GM12878 (cell line): ENCODE measurements around the gene ELANE. TPM values are rescaled to one million over a fixed set of nuclear protein-coding genes. Genes with fewer than 3 reads are reported as not detected.

Source experiments
- ATAC-seq: fragments of 200-7000 bp; cut with Tn5 transposase; 3 replicates; pipeline ENCODE4 v1.9.1; 2020; ENCODE audit warnings: mild to moderate bottlenecking, moderate library complexity
- BruUV-seq: library from RNA; stranded (reverse); fragments of 400-500 nt; replicated peaks from 2 replicates; lab custom pipeline; 2021; lab: Mats Ljungman, UMichigan
- CTCF ChIA-PET: fragments of 300-600 bp; sonication (Branson Sonifier 250); formaldehyde crosslinking; extraction: SDS; loops from one replicate; lab custom pipeline; 2021; ENCODE audit warnings: inconsistent platforms; lab: Yijun Ruan, JAX
- POLR2A ChIA-PET: fragments of 350-600 bp; formaldehyde crosslinking; extraction: SDS; loops from one replicate; lab custom pipeline; 2021; ENCODE audit warnings: inconsistent platforms; lab: Charles Lee
- RAD21 ChIA-PET: fragments of 300-600 bp; sonication (Branson Sonifier 250); formaldehyde crosslinking; loops from one replicate; lab custom pipeline; 2023; ENCODE audit warnings: antibody characterized with exemption; ENCODE audit not compliant: unreplicated experiment; lab: Charles Lee
- SMC1A ChIA-PET: fragments of 300-600 bp; sonication (Branson Sonifier 250); formaldehyde crosslinking; loops from one replicate; lab custom pipeline; 2023; ENCODE audit not compliant: unreplicated experiment, uncharacterized antibody; lab: Charles Lee
- DNase-seq: peaks from one replicate; pipeline ENCODE4 v3.0.0-alpha.2; 2011; ENCODE audit warnings: low read depth, low spot score
- FAIRE-seq: peaks from 3 replicates; lab custom pipeline; 2011; peaks lifted over from hg19 to GRCh38; lab: Jason Lieb, UNC
- H2AFZ ChIP-seq: 2 replicates; pipeline ENCODE4 v1.6.0; 2011; ENCODE audit warnings: low read depth, low read length, control low read depth; ENCODE audit not compliant: control insufficient read depth
- H3K27ac ChIP-seq: 2 replicates; pipeline ENCODE4 v1.5.1; 2011; ENCODE audit warnings: control low read depth; ENCODE audit not compliant: control insufficient read depth, insufficient read depth
- H3K27me3 ChIP-seq, 2 experiments: replicated peaks in 1 of 2; 2 replicates each; pipeline versions ENCODE4 v1.6.0 to v1.6.1; 2011; ENCODE audit warnings: low read length in 1 of 2; ENCODE audit not compliant: control insufficient read depth in 2 of 2, insufficient read depth in 2 of 2
- H3K36me3 ChIP-seq, 2 experiments: 2 replicates each; pipeline ENCODE4 v1.5.1; 2011; ENCODE audit warnings: low read length in 1 of 2; ENCODE audit not compliant: control insufficient read depth in 2 of 2, insufficient read depth in 2 of 2
- H3K4me1 ChIP-seq: 2 replicates; pipeline ENCODE4 v1.6.1; 2011; ENCODE audit warnings: mild to moderate bottlenecking, low read length, moderate library complexity, mixed read lengths; ENCODE audit not compliant: control insufficient read depth, insufficient read depth
- H3K4me2 ChIP-seq: 2 replicates; pipeline ENCODE4 v1.6.0; 2011; ENCODE audit warnings: control low read depth; ENCODE audit not compliant: control insufficient read depth, insufficient read depth
- H3K4me3 ChIP-seq: fragments of 200-600 bp; sonication (generic); 2 replicates; pipeline ENCODE4 v1.5.1; 2016
- H3K79me2 ChIP-seq: 2 replicates; pipeline ENCODE4 v1.6.0; 2011; ENCODE audit warnings: low read length; ENCODE audit not compliant: control insufficient read depth, insufficient read depth
- H3K9ac ChIP-seq: 2 replicates; pipeline ENCODE4 v1.8.0; 2011; ENCODE audit warnings: low read length, control low read depth, mixed read lengths; ENCODE audit not compliant: control insufficient read depth, insufficient read depth
- H3K9me3 ChIP-seq: replicated peaks from 3 replicates; pipeline ENCODE4 v1.5.1; 2011; ENCODE audit warnings: mild to moderate bottlenecking, low read length; ENCODE audit not compliant: control insufficient read depth, insufficient read depth
- H4K20me1 ChIP-seq: 2 replicates; pipeline ENCODE4 v1.6.0; 2011; ENCODE audit not compliant: control insufficient read depth, insufficient read depth
- CBX5 ChIP-seq: sonication (generic); IDR thresholded peaks from 2 replicates; pipeline ENCODE4 v1.6.1; 2016; ENCODE audit warnings: low read depth, moderate library complexity, mild to moderate bottlenecking, inconsistent platforms
- KDM1A ChIP-seq: fragments of 200-600 bp; sonication (generic); IDR thresholded peaks from 2 replicates; pipeline ENCODE4 v1.6.1; 2016; ENCODE audit warnings: borderline replicate concordance
- NFIC ChIP-seq: IDR thresholded peaks from 2 replicates; pipeline ENCODE4 v1.6.1; 2012; ENCODE audit warnings: low read depth, mild to moderate bottlenecking, inconsistent platforms, low read length, moderate library complexity
- PBX3 ChIP-seq: IDR thresholded peaks from 2 replicates; pipeline ENCODE4 v1.6.1; 2011; ENCODE audit warnings: mild to moderate bottlenecking, low read depth, low read length, moderate library complexity; ENCODE audit not compliant: insufficient replicate concordance
- POLR2A ChIP-seq: IDR thresholded peaks from 2 replicates; pipeline ENCODE4 v1.6.1; 2011; ENCODE audit warnings: low read depth, mild to moderate bottlenecking, low read length
- SIN3A ChIP-seq: IDR thresholded peaks from 2 replicates; pipeline ENCODE4 v1.6.1; 2012; ENCODE audit warnings: low read depth, low read length, improper control_type of control experiment
- TCF3 ChIP-seq: IDR thresholded peaks from 2 replicates; pipeline ENCODE4 v1.6.1; 2012; ENCODE audit warnings: low read depth, mild to moderate bottlenecking, low read length, borderline replicate concordance; ENCODE audit not compliant: insufficient read depth
- YBX1 ChIP-seq: fragments of 450-650 bp; IDR thresholded peaks from 2 replicates; pipeline ENCODE4 v1.6.1; 2016; ENCODE audit warnings: antibody characterized with exemption
- WGBS: methylation state at CpG from one replicate; pipeline ENCODE4 v1.1.6; 2016; ENCODE audit warnings: low lambda C conversion rate; ENCODE audit not compliant: insufficient replicate concordance, insufficient coverage; ENCODE audit errors: missing lambda C conversion rate; 5-methylcytosine and 5-hydroxymethylcytosine counted together
- in situ Hi-C: fragments of 300-500 bp; cut with MboI; formaldehyde crosslinking; loops from 9 replicates; pipeline ENCODE4 v1.14.3; 2018; ENCODE audit warnings: mixed read lengths
- intact Hi-C: fragments of 100-400 bp; cut with micrococcal nuclease; formaldehyde crosslinking; loops from one replicate; pipeline ENCODE4 v1.14.2; 2022; ENCODE audit not compliant: unreplicated experiment
- polyA plus RNA-seq, 11 experiments: library from polyadenylated mRNA; depleted of rRNA in 4 of 11; unstranded in 6 of 11; stranded (reverse) in 5 of 11; fragments of >200 nt; fragmentation: Nextera tagmentation in 4 of 11; fragmentation: Illumina TruSeq in 1 of 11; extraction: Ambion mirVana in 4 of 11; extraction: Trizol in 1 of 11; gene quantifications; 1 replicate in 1 of 11; 2 replicates in 10 of 11; pipeline versions ENCODE4 v1.2.1 to v1.2.3, GENCODE V29; 2011 to 2016; ENCODE audit warnings: inconsistent platforms in 2 of 11, missing spikeins in 2 of 11, low read depth in 1 of 11
- total RNA-seq, 4 experiments: library from RNA; depleted of rRNA in 3 of 4; stranded (reverse); fragments of >200 nt in 3 of 4; fragmentation: Illumina TruSeq in 1 of 4; extraction: Trizol in 1 of 4; gene quantifications; 2 replicates each; pipeline versions ENCODE4 v1.2.1 to v1.2.3, GENCODE V29; 2013 to 2021

The ELANE gene
- total and polyA plus RNA-seq, 10 of the 15 experiments (the other 5 are each of a cell fraction or from before 2014, with no cell fraction given): not detected

GRCh38 chr19:902446-903226 is 50.5 kb downstream of the ELANE start:
- SMC1A ChIA-PET: no interaction called here
- RAD21 ChIA-PET: no interaction called here
- ATAC-seq (no peak), FAIRE-seq (no peak), DNase-seq (no peak)
- H3K36me3 ChIP-seq: peaks cover 0 to 6% of the 10 kb centered on the region in 2 experiments; a peak in 2 of 4 replicates
- 83% methylated on average over 14 of the region's 14 CpGs for WGBS
- H3K9ac ChIP-seq: no peak overlapping the region
- intact Hi-C loops: no loop called here
- H2AFZ ChIP-seq: no peak overlapping the region
- no peak overlapping the region for H3K27ac ChIP-seq
- no peaks in the 10 kb centered on the region for H4K20me1 ChIP-seq
- BruUV-seq: no TSS peak
- no peaks in the 10 kb centered on the region for H3K27me3 ChIP-seq
- H3K79me2 ChIP-seq: peaks cover 7% of the 10 kb centered on the region
- no peaks in the 10 kb centered on the region for H3K9me3 ChIP-seq
- no peak overlapping the region for H3K4me2 ChIP-seq
- TF ChIP-seq CBX5 (no peak), POLR2A (no peak), NFIC (no peak), YBX1 (no peak), PBX3 (no peak), KDM1A (no peak), SIN3A (no peak), TCF3 (no peak)
- TF ChIP-seq, all 136 proteins: peak for 0
- ChIA-PET POLR2A (interaction anchor here (1.0 kb wide), 1 partner anchor 10 kb away, joined by 3 read pairs; the partner anchor contains the start of gene MED16), CTCF (interaction anchor here (1.0 kb wide), 1 partner anchor 39 kb away, joined by 3 read pairs; no protein-coding TSS in a partner anchor)
- Histone ChIP-seq H3K4me3 (no peak overlapping the region), H3K4me1 (peaks cover 19% of the 10 kb centered on the region)
- in situ Hi-C loops: no loop called here
